Activated CD8-positive, alpha-beta T cell treated with anti-CD3 and anti-CD28 coated beads, Interleukin-2, amount 10 ng/mL, durations not matched to agents 7 days and 5 days (primary cell): Measurements from ENCODE around the gene KIF2A. TPM values are rescaled to one million over a fixed set of nuclear protein-coding genes. Genes with fewer than 3 reads are reported as not detected.

Source experiments
- ATAC-seq: fragments of 150-1000 bp; cut with Tn5 transposase; one replicate; pipeline ENCODE4 v1.10.0; 2021; ENCODE audit warnings: moderate library complexity
- CTCF ChIA-PET: fragments of 350-600 bp; sonication (Branson Sonifier 250); formaldehyde crosslinking; loops from one replicate; lab custom pipeline; 2021; ENCODE audit warnings: antibody characterized with exemption; lab: Charles Lee
- POLR2A ChIA-PET: fragments of 350-600 bp; sonication (Branson Sonifier 250); formaldehyde crosslinking; loops from one replicate; lab custom pipeline; 2021; ENCODE audit warnings: antibody characterized with exemption; lab: Charles Lee
- DNase-seq: peaks from one replicate; pipeline ENCODE4 v3.0.0-alpha.2; 2020
- H3K27ac Mint-ChIP-seq: one replicate; pipeline ENCODE4 v1.8.0; 2021; ENCODE audit warnings: mild to moderate bottlenecking, mixed read lengths
- H3K27me3 Mint-ChIP-seq: one replicate; pipeline ENCODE4 v1.8.0; 2021; ENCODE audit warnings: low read depth, mixed read lengths
- H3K36me3 Mint-ChIP-seq: one replicate; pipeline ENCODE4 v1.8.0; 2021; ENCODE audit warnings: low read depth, mixed read lengths
- H3K4me1 Mint-ChIP-seq: one replicate; pipeline ENCODE4 v1.8.0; 2021; ENCODE audit warnings: low read depth, mixed read lengths
- H3K4me3 Mint-ChIP-seq: one replicate; pipeline ENCODE4 v1.8.0; 2021; ENCODE audit warnings: mild to moderate bottlenecking, mixed read lengths
- H3K9me3 Mint-ChIP-seq: one replicate; pipeline ENCODE4 v1.8.0; 2022; ENCODE audit warnings: mixed read lengths; ENCODE audit not compliant: insufficient read depth
- total RNA-seq, 2 experiments: library from RNA; stranded (reverse); gene quantifications; one replicate each; pipeline ENCODE4 v1.2.3, GENCODE V29; 2021

The KIF2A gene
- total RNA-seq, 2 experiments from 2014 or later: 149 to 151 TPM

- POLR2A ChIA-PET: no interaction called here
- Mint-ChIP-seq H3K9me3 (peaks cover 5% of the 10 kb centered on the region), H3K4me3 (no peak overlapping the region), H3K36me3 (peaks cover 13% of the 10 kb centered on the region), H3K27me3 (no peaks in the 10 kb centered on the region), H3K27ac (no peak overlapping the region), H3K4me1 (peaks cover 33% of the 10 kb centered on the region)
- ATAC-seq: no peak
- CTCF ChIA-PET: interaction anchor here (1.3 kb wide), 1 partner anchor 13 kb away, joined by 3 read pairs; no protein-coding TSS in a partner anchor
- no peak for DNase-seq
Observed at GRCh38 chr5:62271870-62272269, 34.1 kb upstream of the KIF2A start.

GRCh38 chr5:62273687-62274086 is 32.3 kb upstream of the KIF2A start:
- no peaks in the 10 kb centered on the region for H3K27me3 Mint-ChIP-seq
- H3K36me3 Mint-ChIP-seq: peaks cover 14% of the 10 kb centered on the region
- CTCF ChIA-PET: interaction anchor here (0.9 to 1.4 kb wide), 3 partner anchors 8 to 14 kb away, joined by 3 to 8 read pairs (median 3); no protein-coding TSS in a partner anchor
- ATAC-seq: no peak
- POLR2A ChIA-PET: no interaction called here
- H3K9me3 Mint-ChIP-seq: peaks cover 9% of the 10 kb centered on the region
- peaks cover 37% of the 10 kb centered on the region for H3K4me1 Mint-ChIP-seq
- H3K27ac Mint-ChIP-seq: no peak overlapping the region
- no peak overlapping the region for H3K4me3 Mint-ChIP-seq
- no peak for DNase-seq

- Mint-ChIP-seq H3K36me3 (peaks cover 21% of the 10 kb centered on the region), H3K4me1 (peaks cover 39% of the 10 kb centered on the region), H3K27ac (no peak overlapping the region), H3K4me3 (no peak overlapping the region), H3K9me3 (peaks cover 9% of the 10 kb centered on the region), H3K27me3 (no peaks in the 10 kb centered on the region)
- DNase-seq: no peak
- ATAC-seq: no peak
- ChIA-PET CTCF (interaction anchor here (1.0 to 1.2 kb wide), 3 partner anchors 11 to 54 kb away, joined by 3 to 4 read pairs (median 3); no protein-coding TSS in a partner anchor), POLR2A (interaction anchor here (1.1 kb wide), 1 partner anchor 12 kb away, joined by 3 read pairs; no protein-coding TSS in a partner anchor)
Observed at GRCh38 chr5:62275581-62275980, 30.4 kb upstream of the KIF2A start.

- Mint-ChIP-seq H3K36me3 (peaks cover 45% of the 10 kb centered on the region), H3K27me3 (no peaks in the 10 kb centered on the region), H3K9me3 (peaks cover 44% of the 10 kb centered on the region), H3K27ac (no peak overlapping the region), H3K4me1 (peaks cover 65% of the 10 kb centered on the region), H3K4me3 (no peak overlapping the region)
- ChIA-PET CTCF (interaction anchor here (0.9 to 1.3 kb wide), 3 partner anchors 8 to 57 kb away, joined by 3 to 4 read pairs (median 3); partner anchors contain the start of gene KIF2A), POLR2A (interaction anchor here (3.5 kb wide), 1 partner anchor 24 kb away, joined by 10 read pairs; the partner anchor contains the start of gene KIF2A)
- ATAC-seq: no peak
- no peak for DNase-seq
Observed at GRCh38 chr5:62281411-62281810, 24.6 kb upstream of the KIF2A start.

GRCh38 chr5:62282064-62282463 is 23.9 kb upstream of the KIF2A start:
- POLR2A ChIA-PET: interaction anchor here (3.5 kb wide), 1 partner anchor 24 kb away, joined by 10 read pairs; the partner anchor contains the start of gene KIF2A

GRCh38 chr5:62283005-62283404 is 23.0 kb upstream of the KIF2A start:
- DNase-seq (no peak), ATAC-seq (no peak)
- Mint-ChIP-seq H3K36me3 (peaks cover 59% of the 10 kb centered on the region), H3K4me3 (no peak overlapping the region), H3K27ac (no peak overlapping the region), H3K9me3 (peaks cover 54% of the 10 kb centered on the region), H3K4me1 (peaks cover 69% of the 10 kb centered on the region), H3K27me3 (no peaks in the 10 kb centered on the region)
- ChIA-PET POLR2A (interaction anchor here (3.5 kb wide), 1 partner anchor 23 kb away, joined by 10 read pairs; the partner anchor contains the start of gene KIF2A), CTCF (interaction anchor here (0.7 to 3.2 kb wide), 4 partner anchors 15 to 59 kb away, joined by 3 to 21 read pairs (median 12); partner anchors contain the start of gene KIF2A)

More at GRCh38 chr5:62282064-62282463, 23.9 kb upstream of the KIF2A start:
- Mint-ChIP-seq H3K36me3 (peaks cover 51% of the 10 kb centered on the region), H3K9me3 (peaks cover 49% of the 10 kb centered on the region), H3K4me1 (peaks cover 66% of the 10 kb centered on the region), H3K4me3 (no peak overlapping the region), H3K27ac (no peak overlapping the region), H3K27me3 (no peaks in the 10 kb centered on the region)
- ATAC-seq (no peak), DNase-seq (no peak)
- CTCF ChIA-PET: interaction anchor here (1.0 to 1.3 kb wide), 2 partner anchors 9 to 57 kb away, joined by 3 read pairs; no protein-coding TSS in a partner anchor

- peaks cover 63% of the 10 kb centered on the region for H3K36me3 Mint-ChIP-seq
- H3K4me3 Mint-ChIP-seq: no peak overlapping the region
- H3K4me1 Mint-ChIP-seq: peaks cover 66% of the 10 kb centered on the region
- H3K27ac Mint-ChIP-seq: peak overlapping the region; percentile 94
- ATAC-seq: no peak
- no peaks in the 10 kb centered on the region for H3K27me3 Mint-ChIP-seq
- ChIA-PET POLR2A (interaction anchor here (3.5 kb wide), 1 partner anchor 22 kb away, joined by 10 read pairs; the partner anchor contains the start of gene KIF2A), CTCF (interaction anchor here (0.8 to 3.2 kb wide), 5 partner anchors 14 to 60 kb away, joined by 3 to 22 read pairs (median 18); partner anchors contain the start of gene KIF2A)
- DNase-seq: no peak
- H3K9me3 Mint-ChIP-seq: peaks cover 52% of the 10 kb centered on the region
Observed at GRCh38 chr5:62283861-62284260, 22.1 kb upstream of the KIF2A start.

- peaks cover 67% of the 10 kb centered on the region for H3K36me3 Mint-ChIP-seq
- H3K27ac Mint-ChIP-seq: peak overlapping the region; percentile 94
- no peaks in the 10 kb centered on the region for H3K27me3 Mint-ChIP-seq
- ATAC-seq: peak; percentile 86
- ChIA-PET CTCF (interaction anchor here (0.9 to 3.2 kb wide), 18 partner anchors 11 to 81 kb away, joined by 3 to 22 read pairs (median 4); partner anchors contain the start of gene KIF2A), POLR2A (interaction anchor here (0.6 to 1.6 kb wide), 11 partner anchors 11 to 127 kb away, joined by 3 to 22 read pairs (median 4); partner anchors contain the start of genes DIMT1 and KIF2A)
- DNase-seq: peak; percentile 74
- H3K9me3 Mint-ChIP-seq: peaks cover 55% of the 10 kb centered on the region
- H3K4me1 Mint-ChIP-seq: peaks cover 70% of the 10 kb centered on the region
- peak overlapping the region; percentile 34 for H3K4me3 Mint-ChIP-seq
Observed at GRCh38 chr5:62284946-62285891, 20.8 kb upstream of the KIF2A start.

GRCh38 chr5:62286834-62287233 is 19.2 kb upstream of the KIF2A start:
- ATAC-seq: no peak
- H3K4me3 Mint-ChIP-seq: no peak overlapping the region
- H3K27me3 Mint-ChIP-seq: no peaks in the 10 kb centered on the region
- CTCF ChIA-PET: interaction anchor here (1.3 to 2.6 kb wide), 4 partner anchors 10 to 66 kb away, joined by 3 to 19 read pairs (median 12); partner anchors contain the start of gene KIF2A
- peaks cover 51% of the 10 kb centered on the region for H3K9me3 Mint-ChIP-seq
- H3K27ac Mint-ChIP-seq: peak overlapping the region; percentile 71
- POLR2A ChIA-PET: interaction anchor here (0.9 to 1.9 kb wide), 3 partner anchors 11 to 27 kb away, joined by 3 to 10 read pairs (median 3); partner anchors contain the start of gene KIF2A
- peaks cover 73% of the 10 kb centered on the region for H3K36me3 Mint-ChIP-seq
- no peak for DNase-seq
- H3K4me1 Mint-ChIP-seq: peaks cover 79% of the 10 kb centered on the region

- peaks cover 83% of the 10 kb centered on the region for H3K4me1 Mint-ChIP-seq
- ATAC-seq (no peak), DNase-seq (no peak)
- peaks cover 47% of the 10 kb centered on the region for H3K9me3 Mint-ChIP-seq
- peak overlapping the region; percentile 71 for H3K27ac Mint-ChIP-seq
- H3K36me3 Mint-ChIP-seq: peaks cover 77% of the 10 kb centered on the region
- ChIA-PET POLR2A (interaction anchor here (0.9 to 1.9 kb wide), 4 partner anchors 12 to 28 kb away, joined by 3 to 10 read pairs (median 4); partner anchors contain the start of gene KIF2A), CTCF (interaction anchor here (1.1 to 2.6 kb wide), 5 partner anchors 10 to 65 kb away, joined by 3 to 19 read pairs (median 11); partner anchors contain the start of gene KIF2A)
- no peak overlapping the region for H3K4me3 Mint-ChIP-seq
- H3K27me3 Mint-ChIP-seq: no peaks in the 10 kb centered on the region
Observed at GRCh38 chr5:62287237-62287636, 18.8 kb upstream of the KIF2A start.

GRCh38 chr5:62288118-62288517 is 17.9 kb upstream of the KIF2A start:
- POLR2A ChIA-PET: interaction anchor here (1.2 to 1.9 kb wide), 3 partner anchors 10 to 20 kb away, joined by 3 to 10 read pairs (median 4); partner anchors contain the start of gene KIF2A
- no peak overlapping the region for H3K4me3 Mint-ChIP-seq
- peaks cover 46% of the 10 kb centered on the region for H3K9me3 Mint-ChIP-seq
- peaks cover 85% of the 10 kb centered on the region for H3K4me1 Mint-ChIP-seq
- peaks cover 81% of the 10 kb centered on the region for H3K36me3 Mint-ChIP-seq
- ATAC-seq (no peak), DNase-seq (no peak)
- CTCF ChIA-PET: interaction anchor here (0.9 to 2.6 kb wide), 7 partner anchors 9 to 65 kb away, joined by 3 to 19 read pairs (median 4); partner anchors contain the start of gene KIF2A
- no peaks in the 10 kb centered on the region for H3K27me3 Mint-ChIP-seq
- peak overlapping the region; percentile 53 for H3K27ac Mint-ChIP-seq
